ENCODE measurements around the gene SCNN1B. TPM values are rescaled to one million over a fixed set of nuclear protein-coding genes. Genes with fewer than 3 reads are reported as not detected.

SCNN1B gene
- total RNA-seq, 1 donor from 2014 or later, result 0.79 TPM

DNA sequence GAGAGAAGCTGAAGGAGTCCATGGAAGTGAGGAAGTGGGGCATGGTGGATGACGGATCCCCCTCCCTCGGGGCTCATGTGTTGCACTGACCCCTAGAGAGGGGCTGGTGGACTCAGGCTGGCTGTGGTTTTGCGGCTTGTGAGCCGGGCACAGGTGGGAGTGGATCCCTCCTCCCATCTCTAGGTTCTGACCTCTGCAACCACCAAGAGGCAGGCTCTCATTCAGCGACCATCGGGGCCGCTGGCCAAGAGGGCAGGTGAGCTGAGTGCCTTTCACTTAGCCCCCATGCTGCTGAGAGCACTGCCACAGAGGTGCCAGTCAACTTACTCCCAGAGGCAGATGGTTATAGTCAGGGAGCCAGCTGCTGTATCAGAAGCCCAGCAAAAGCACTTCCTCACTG, 67.3 kb downstream of the SCNN1B start:
- FAIRE-seq, result no peak
- H3K27me3 ChIP-seq (ENCODE audit: control insufficient read depth, insufficient read depth, low read length), result no peaks in the 10 kb centered on the region

DNA sequence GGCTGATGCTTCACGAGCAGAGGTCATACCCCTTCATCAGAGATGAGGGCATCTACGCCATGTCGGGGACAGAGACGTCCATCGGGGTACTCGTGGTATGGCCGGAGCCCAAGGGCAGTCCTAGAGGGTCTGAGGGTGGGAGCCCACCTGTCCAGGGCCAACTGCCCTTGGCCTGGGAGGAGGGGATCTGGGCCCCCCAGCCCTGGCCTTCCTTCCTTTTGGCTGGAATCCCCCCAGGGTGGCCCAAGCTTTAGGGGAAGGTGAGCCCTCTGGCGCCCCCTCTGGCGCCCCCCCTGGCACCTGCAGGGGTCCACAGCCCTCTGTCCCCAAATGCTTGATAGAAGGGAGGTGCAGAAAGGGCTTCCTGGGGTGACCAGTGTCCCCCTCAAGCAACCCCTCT, 69.3 kb downstream of the SCNN1B start:
- no peak for DNase-seq (ENCODE audit: low read depth)
- H3K27me3 ChIP-seq (ENCODE audit: control insufficient read depth, insufficient read depth, low read length), result no peaks in the 10 kb centered on the region
- no peak for FAIRE-seq
- H3K36me3 ChIP-seq (ENCODE audit: control insufficient read depth, insufficient read depth, low read length), result no peaks in the 10 kb centered on the region
- H3K4me3 ChIP-seq (ENCODE audit: low read depth, low read length), result no peak overlapping the region
- TF ChIP-seq, protein P1, sequence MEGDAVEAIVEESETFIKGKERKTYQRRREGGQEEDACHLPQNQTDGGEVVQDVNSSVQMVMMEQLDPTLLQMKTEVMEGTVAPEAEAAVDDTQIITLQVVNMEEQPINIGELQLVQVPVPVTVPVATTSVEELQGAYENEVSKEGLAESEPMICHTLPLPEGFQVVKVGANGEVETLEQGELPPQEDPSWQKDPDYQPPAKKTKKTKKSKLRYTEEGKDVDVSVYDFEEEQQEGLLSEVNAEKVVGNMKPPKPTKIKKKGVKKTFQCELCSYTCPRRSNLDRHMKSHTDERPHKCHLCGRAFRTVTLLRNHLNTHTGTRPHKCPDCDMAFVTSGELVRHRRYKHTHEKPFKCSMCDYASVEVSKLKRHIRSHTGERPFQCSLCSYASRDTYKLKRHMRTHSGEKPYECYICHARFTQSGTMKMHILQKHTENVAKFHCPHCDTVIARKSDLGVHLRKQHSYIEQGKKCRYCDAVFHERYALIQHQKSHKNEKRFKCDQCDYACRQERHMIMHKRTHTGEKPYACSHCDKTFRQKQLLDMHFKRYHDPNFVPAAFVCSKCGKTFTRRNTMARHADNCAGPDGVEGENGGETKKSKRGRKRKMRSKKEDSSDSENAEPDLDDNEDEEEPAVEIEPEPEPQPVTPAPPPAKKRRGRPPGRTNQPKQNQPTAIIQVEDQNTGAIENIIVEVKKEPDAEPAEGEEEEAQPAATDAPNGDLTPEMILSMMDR (IDR thresholded peaks at IDR 0.05; ENCODE audit: insufficient read depth, low read length, severe bottlenecking), result no peak

More for the DNA sequence above, 67.3 kb downstream of the SCNN1B start:
- no peak overlapping the region for H3K4me3 ChIP-seq (ENCODE audit: low read depth, low read length)
- TF ChIP-seq, protein P1 (IDR thresholded peaks at IDR 0.05; ENCODE audit: insufficient read depth, low read length, severe bottlenecking), result no peak
- H3K36me3 ChIP-seq (ENCODE audit: control insufficient read depth, insufficient read depth, low read length), result no peaks in the 10 kb centered on the region
- DNase-seq (ENCODE audit: low read depth), result no peak

DNA sequence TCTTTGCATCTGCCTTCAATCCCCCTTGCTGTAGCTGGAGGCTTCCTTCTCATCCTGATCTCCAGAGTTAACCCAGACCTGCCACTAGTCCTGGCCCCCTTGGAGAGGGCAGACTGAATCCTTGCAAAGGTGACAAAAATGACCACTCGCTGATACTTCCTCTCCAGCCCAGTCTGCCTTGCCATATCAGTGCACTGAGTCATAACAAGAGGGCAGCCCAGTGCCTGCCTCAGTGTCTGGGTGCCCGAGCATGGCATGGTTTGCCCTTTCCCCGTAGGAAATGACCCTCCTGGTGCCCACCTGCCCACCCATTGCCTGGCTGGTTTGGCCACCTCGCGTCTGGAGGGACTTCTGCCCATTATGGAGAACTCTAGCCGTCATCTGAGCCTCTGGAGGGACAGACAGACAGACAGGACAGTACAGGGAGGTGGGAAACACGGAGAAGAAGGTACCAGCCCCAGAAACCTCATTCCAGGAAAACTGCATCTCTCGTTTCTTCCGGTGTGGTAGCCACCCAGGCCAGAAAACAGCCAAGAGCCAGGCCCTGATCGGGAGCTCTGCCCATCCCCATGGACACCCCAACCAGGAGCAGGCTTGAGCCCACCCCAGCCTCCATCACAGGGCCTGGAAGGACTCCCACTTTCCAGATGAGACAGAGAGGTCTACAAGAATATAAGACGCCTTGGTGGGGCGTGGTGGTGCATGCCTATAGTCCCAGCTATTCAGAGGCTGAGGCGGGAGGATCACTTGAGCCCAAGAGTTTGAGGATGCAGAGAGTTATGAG, 71.5 kb downstream of the SCNN1B start:
- Histone ChIP-seq H3K4me3 (ENCODE audit: low read depth, low read length) (no peak overlapping the region), H3K27me3 (ENCODE audit: control insufficient read depth, insufficient read depth, low read length) (no peaks in the 10 kb centered on the region), H3K36me3 (ENCODE audit: control insufficient read depth, insufficient read depth, low read length) (no peaks in the 10 kb centered on the region)
- TF ChIP-seq, protein P1 (IDR thresholded peaks at IDR 0.05; ENCODE audit: insufficient read depth, low read length, severe bottlenecking), result no peak
- DNase-seq (ENCODE audit: low read depth) (no peak), FAIRE-seq (no peak)

DNA sequence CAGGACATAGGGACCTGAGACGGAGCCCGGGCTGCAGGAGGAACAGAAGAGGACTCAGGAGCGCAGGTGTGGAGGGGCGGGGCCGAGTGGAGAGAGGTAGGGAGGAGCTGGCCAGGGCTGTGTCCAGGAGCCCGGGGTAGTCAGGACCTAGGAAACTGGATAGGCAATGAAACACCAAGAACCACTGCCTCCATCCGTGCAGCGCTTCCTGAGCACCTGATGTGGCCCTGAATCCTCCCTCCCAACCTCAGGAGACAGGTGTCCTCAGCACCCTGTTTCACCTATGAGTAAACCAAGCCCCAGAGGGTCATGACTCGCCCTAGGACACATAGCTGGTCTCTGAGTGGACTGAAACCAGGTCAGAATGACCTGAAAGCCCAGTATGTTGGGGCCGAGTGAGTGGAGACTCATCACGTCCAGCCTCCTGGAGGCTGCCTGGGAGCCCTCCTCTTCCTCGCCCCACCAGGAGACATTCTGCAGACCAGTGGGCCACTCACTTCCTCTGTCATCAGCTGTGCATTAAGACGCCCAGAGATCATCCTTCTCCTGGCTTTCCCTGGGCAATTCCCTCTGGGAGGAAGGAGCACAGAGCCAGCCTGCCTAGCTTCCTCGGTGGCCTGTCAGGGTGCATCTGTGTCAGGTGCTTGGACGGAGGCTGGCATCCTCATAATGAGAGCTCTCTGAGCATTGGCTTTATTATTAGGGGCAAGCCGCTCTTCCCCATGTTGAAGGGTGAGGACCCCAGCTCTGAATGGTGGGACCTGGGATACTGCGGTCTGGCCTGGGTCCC, 72.8 kb downstream of the SCNN1B start:
- TF ChIP-seq, protein P1 (IDR thresholded peaks at IDR 0.05; ENCODE audit: insufficient read depth, low read length, severe bottlenecking), result no peak
- Histone ChIP-seq H3K27me3 (ENCODE audit: control insufficient read depth, insufficient read depth, low read length) (no peaks in the 10 kb centered on the region), H3K4me3 (ENCODE audit: low read depth, low read length) (no peak overlapping the region), H3K36me3 (ENCODE audit: control insufficient read depth, insufficient read depth, low read length) (no peaks in the 10 kb centered on the region)
- peak; percentile 13 for FAIRE-seq
- DNase-seq (ENCODE audit: low read depth), result no peak

DNA sequence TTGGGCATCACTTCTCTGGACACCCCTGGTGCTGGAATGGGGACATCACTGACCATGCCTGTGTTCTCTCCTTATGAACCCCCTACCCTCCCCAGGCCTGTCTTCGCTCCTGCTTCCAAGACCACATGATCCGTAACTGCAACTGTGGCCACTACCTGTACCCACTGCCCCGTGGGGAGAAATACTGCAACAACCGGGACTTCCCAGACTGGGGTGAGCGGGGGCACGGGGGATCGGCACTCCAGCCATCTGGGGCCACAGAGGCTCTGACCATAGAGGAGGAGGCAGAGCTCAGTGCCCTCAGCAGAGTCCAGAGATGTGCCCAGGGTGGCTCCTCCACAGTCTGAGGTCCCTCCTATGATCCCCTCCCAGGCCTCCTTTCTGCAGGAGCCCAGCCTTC, 73.5 kb downstream of the SCNN1B start:
- H3K4me3 ChIP-seq (ENCODE audit: low read depth, low read length), result no peak overlapping the region
- no peak for DNase-seq (ENCODE audit: low read depth)
- TF ChIP-seq, protein P1 (IDR thresholded peaks at IDR 0.05; ENCODE audit: insufficient read depth, low read length, severe bottlenecking), result no peak
- no peaks in the 10 kb centered on the region for H3K36me3 ChIP-seq (ENCODE audit: control insufficient read depth, insufficient read depth, low read length)
- H3K27me3 ChIP-seq (ENCODE audit: control insufficient read depth, insufficient read depth, low read length), result no peaks in the 10 kb centered on the region
- FAIRE-seq, result no peak

All from bronchial epithelial cell (primary cell).